CD4-positive, alpha-beta T cell treated with Interleukin-10 for 1 hour (primary cell): ENCODE measurements around the gene PCNT.
"Not testable (repeated sequence)": the region's sequence is repeated elsewhere in the genome, so short reads cannot be mapped to it uniquely, and the experiment has no call there.

ENCODE experiments used
- DNase-seq: peaks from one replicate; pipeline ENCODE4 v3.0.0-alpha.2; 2020

The PCNT gene

DNA sequence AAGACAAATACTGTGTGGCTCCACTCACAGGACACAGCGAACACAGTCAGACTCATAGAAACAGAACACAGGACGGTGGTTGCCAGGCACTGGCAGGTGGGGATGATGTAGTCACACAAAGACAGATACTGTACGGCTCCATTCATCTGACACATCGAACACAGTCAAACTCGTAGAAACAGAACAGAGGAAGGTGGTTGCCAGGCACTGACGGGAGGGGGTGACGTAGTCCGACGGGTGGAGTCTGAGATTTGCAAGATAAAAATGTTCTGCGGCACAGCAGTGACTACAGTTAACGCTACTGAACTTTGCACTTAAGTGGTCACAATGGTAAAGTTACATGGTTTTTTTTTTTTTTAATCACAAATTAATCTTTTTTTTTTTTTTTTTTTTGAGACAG is 19.0 kb upstream of the PCNT start:
- DNase-seq, result no peak

DNA sequence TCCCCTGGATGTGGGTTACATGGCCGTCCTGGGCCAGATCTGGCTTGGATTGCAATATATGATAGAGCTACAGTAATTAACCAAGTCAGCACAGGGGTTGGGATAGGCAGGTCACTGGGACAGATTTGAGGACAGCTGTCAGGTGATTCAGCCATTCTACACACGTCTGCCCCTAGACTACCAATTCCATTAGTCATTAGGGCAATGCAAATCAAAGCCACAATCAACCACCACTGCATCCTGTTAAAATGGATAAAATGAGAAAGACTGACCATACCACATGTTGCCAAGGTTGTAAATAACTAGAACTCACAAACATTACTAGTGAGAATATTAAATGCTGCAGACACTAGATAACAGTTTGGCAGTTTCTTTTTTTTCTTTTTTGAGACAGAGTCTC is 16.3 kb upstream of the PCNT start:
- DNase-seq, result no peak

DNA sequence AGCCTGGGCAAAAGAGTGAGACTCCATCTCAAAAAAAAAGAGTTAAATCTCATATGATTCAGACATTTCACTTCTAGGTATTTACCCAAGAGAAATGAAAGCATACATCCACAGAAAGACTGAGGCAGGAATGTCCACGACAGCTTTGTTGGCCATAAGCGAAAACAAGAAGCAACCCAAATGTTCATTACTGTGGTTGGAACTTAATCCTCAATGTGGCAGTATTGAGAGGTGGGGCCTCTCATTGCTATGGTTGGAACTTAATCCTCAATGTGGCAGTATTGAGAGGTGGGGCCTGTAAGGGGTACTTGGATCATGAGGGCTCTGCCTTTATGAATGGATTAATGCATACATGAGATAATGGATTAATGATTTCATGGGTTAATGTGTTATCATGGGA is 15.5 kb upstream of the PCNT start:
- DNase-seq, result no peak

DNA sequence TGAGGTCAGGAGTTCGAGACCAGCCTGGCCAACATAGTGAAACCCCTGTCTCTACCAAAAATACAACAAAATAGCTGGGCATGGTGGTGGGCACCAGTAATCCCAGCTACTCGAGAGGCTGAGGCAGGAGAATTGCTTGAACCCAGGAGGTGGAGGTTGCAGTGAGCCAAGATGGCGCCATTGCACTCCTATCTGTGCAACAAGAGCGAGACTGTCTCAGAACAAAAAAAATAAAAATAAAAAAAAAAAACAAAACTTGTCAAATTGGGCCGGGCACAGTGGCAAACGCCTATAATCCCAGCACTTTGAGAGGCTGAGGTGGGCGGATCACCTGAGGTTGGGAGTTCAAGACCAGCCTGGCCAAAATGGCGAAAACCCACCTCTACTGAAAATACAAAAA is 13.7 kb upstream of the PCNT start:
- not testable (repeated sequence) for DNase-seq

DNA sequence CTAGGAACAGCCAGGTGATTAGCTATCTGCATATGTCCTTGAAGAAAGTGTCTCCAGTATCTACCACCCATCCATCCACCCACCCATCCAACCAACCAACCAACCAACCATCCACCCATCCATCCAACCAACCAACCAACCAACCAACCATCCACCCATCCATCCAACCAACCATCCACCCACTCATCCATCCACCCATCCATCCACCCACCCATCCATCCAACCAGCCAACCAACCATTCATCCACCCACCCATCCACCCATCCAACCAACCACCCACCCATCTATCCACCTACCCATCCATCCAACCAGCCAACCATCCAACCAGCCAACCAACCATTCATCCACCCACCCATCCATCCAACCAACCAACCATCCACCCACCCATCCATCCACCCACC is 12.4 kb upstream of the PCNT start:
- DNase-seq, result no peak

DNA sequence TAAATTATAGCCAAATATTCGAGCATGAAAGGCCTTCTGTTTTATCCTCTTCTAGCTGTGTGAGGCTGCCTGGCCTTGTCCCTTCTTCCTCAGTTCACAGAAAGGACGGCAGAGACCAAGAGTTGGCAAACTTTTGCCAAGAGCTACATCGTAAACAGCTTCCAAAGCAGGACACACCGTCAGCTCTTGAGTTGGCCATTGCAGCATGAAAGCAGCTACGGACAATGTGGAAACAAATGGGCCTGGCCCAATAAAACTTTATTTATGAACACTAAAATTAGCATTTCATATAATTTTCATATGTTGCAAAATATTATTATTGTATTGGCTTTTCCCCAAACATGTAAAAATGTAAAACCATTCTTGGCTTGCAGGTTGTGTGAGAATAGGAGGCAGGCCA is 11.0 kb upstream of the PCNT start:
- DNase-seq, result no peak

DNA sequence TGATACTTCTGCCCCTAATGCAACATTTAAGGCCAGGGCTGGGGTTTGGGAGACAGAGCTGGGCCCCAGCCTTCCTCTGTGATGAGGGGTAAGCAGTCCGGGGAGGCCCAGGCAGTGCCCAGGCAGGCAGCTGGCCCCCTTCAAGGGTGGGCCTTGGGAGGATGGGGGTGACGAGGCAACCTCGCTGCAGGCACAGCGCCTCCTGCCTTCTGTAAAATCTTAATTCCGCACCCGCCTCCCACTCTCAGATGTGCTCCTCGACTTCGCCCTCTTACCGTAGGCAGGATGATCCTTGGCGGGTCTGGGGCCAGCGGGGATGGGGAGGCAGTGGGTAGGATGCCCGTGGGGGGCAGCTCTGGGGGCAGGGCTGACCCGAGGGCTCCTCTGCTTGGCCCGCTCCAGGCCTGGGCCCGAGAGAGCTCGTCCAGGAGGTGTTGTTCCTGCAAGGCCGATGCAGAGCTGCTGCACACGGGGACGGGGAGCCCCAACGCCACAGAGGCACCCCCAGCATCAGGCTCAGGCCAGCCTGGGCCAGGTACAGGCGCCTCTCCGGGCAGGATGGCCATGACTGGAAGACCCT is 9.4 kb upstream of the PCNT start:
- no peak for DNase-seq

DNA sequence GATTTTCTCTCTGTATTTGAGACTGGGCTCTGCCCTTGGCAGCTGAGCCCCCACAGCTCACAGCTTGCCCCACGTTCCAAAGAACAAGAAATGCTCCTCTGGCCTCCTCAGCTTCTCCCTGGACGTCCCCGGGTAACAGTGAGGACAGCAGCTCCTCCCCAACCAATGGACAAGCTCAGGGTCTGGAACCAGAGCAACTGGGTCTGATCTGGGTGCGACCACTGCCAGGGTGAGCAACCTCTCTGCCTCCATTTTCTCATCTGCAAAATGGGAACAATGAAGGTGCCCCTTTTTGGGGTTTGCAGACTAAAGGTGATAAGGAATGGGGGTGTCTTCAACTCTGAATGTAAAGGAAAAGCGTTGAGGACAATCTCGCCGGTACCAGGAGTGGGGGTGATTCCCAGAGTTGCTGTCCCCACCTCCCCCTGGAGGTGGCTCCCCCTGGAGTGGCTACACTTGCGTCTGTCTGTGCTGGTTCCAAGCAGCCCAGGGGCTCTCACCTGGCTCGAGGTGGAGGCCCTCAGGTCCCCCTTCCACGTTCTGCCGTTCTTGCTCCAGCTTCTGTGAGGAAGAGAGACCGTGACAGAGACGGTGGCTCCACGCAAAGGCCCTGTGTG is 7.1 kb upstream of the PCNT start:
- DNase-seq, result no peak

DNA sequence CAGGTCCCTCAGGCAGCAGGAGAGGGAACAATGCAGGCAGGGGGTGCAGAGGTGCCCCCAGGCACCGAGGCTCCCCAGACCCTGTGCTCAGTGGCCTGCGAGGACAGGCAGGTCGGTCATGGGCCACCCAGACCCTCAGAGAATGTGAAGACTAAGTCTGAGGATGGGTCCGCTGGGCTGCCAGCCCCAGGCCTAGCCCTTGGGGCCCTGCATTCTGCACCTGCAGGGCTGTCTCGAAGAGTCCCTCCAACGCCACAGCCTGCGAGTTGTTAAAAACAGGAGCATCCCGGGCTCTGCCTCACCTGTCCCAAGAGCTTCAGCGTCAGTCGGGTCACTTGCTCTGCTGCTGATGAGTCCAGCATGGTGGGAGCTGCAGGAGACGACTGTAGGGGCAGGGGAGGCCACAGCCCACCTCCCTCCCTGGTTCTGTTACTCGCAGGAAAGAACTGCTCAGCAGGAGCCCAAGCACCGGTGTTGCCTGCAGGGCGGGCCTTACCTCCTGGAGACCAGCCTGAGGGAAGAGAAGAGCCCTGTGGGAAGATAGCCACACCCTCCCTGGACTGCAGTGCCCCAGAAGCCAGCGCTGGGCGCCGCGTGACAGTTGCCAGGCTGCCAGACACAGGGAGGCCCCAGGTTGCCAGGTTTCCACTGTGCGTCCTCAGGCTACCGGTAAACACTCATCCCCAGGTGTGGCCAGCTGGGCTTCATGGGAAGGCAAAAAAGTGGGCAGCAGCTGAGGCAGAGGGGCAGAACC is 6.1 kb upstream of the PCNT start:
- no peak for DNase-seq

DNA sequence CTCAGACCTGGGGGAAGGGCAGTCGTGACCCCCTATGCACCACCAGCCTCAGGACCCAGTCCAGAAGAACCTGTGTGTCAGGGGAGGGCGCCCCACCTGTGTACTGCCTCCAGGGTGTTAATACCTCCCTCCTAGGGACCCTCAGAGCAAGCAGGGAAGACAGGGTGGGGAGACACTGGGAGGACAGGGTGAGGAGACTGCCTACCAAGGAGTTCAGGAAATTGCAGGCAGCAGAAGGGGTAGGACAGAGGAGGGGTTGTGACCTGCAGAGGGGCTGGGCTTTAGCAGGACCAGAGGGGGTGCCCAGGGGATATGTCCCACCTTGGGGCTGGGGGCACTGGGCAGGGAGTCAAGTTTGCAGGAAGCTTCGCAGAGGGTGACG is 5.5 kb upstream of the PCNT start:
- DNase-seq, result no peak

DNA sequence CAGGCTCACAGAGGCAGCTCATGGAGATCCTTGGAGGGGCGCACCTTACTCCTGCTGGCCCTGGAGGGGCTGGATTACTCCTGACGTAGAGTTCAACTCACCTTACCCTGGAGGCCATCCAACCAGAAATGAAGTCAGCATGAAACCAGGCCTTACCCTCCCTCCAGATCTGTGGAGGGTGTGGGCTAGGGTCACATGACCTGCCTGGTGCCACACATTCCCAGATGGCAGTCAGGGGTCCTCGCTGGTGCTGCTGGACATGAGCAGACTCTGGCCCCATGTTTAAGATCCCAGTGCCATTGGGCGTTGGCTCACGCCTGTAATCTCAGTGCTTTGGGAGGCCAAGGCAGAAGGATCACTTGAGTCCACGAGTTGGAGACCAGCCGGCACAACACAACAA is 4.8 kb upstream of the PCNT start:
- DNase-seq, result no peak

DNA sequence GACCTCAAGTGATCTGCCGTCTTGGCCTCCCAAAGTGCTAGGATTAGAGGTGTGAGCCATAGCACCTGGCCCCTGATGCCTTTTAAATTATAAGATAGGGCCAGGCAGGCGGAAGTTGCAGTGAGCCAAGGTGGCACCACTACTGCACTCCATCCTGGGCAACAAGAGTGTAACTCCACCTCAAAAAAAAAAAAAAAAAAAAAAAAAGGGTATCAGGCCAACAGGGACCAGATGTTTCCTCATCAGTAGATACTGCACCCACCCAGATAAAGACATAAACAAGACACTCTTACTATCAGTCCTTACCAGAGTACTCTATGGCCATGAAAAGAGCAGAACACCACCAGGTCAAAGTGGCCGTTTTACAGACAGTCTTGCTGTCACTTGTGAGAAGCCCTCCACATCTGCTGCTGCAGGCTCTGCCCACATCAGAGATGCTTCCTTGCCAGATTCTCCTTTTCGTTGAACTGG is 3.6 kb upstream of the PCNT start:
- DNase-seq, result no peak

DNA sequence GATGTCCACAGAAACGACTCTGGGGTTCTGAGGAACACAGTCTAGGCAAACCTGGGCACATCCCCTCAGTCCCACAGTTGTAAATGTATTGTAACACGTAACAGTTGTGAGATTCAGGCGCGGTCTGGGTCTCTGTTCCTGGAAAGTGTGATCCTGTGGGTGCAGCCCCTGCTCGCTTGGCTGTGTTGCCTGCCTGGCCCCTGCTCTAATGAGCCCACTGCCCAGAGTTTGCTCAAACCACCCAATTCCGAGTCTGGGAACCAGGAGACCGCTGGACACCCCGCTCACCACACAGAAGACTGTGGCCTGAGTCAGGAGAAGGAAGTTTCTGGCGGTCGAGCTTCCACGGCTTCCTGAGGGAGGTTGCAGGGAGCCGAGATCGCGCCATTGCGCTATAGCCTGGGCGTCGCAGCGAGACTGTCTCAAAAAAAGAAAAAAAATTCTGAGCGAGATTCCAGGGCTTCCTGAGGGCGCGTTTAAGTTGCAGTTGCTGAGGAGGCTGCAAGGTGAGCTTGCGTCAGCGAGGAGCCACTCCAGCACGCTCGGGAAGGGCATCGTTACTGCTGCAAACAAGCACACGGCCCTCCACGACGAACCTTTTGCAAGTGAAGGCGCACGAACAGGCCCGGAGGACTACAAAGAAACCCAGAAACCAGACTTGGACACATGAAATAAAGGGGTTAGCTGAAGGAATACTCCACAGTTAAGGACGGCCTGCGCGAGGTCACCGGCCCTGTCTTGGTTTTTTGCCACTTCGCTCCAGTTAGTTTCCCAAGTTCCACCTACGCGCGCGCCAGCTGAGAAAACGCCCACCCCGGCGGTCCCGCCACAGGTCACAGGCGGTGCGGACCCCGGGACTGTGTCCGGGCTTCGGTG is 1.4 kb upstream of the PCNT start:
- DNase-seq, result no peak

DNA sequence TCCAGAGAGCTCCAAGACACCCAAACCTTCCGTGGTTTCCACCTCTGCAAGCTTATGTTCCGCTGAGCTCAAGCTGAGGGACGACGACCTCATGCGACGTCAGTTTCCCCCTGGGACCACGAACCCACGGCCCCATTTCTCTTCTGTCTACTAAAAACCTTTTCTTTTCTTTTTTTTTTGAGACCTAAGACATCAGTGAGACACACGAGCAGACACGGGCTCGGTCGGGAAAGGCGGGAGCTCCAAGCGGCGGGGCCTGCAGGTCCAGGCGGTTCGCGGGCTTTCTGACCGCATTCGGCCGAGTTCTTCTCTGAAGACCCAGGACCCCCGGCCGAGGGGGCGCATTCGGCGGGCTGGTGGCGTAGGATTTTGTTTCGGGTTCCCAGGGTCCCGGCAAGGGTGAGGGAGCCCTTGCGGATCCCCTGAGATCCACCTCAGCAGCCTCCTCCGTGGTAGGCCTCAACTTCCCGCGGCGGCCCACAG is 688 bp upstream of the PCNT start:
- no peak for DNase-seq

DNA sequence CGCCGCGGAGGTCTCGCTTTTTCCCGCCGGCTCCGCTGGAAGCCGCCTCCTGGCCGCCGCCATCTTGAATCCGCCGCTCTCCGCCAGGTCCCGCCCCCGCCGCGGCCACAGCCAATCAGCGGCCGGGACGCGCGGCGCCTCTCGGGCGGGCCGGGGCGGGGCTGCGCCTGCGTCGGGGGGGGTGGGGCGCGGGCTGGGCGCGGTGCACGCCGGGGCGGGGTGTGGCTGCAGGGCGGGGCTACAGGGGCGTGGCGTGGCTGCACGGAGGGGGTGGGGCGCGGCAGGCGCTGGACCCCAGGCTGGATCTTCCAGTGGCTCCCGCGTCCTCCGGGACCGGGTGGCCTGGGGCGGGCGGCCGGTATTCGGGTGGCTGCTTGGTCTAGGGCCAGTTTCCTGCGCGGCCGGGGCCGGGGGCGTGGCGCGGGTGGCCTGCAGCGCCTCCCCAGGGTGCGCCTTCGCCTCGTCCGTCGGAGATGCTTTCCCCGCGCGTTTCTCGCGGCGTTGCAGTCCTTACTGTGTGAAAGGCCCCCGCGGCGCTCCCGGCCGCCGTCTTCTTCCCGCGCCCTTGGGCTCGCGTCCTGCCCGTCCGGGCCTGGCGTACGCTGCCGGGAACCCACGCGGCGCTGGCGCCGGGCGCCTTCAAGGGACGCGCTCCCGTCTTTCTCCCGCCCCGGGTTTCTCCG is 575 bp downstream of the PCNT start:
- DNase-seq, result peak; percentile 87

DNA sequence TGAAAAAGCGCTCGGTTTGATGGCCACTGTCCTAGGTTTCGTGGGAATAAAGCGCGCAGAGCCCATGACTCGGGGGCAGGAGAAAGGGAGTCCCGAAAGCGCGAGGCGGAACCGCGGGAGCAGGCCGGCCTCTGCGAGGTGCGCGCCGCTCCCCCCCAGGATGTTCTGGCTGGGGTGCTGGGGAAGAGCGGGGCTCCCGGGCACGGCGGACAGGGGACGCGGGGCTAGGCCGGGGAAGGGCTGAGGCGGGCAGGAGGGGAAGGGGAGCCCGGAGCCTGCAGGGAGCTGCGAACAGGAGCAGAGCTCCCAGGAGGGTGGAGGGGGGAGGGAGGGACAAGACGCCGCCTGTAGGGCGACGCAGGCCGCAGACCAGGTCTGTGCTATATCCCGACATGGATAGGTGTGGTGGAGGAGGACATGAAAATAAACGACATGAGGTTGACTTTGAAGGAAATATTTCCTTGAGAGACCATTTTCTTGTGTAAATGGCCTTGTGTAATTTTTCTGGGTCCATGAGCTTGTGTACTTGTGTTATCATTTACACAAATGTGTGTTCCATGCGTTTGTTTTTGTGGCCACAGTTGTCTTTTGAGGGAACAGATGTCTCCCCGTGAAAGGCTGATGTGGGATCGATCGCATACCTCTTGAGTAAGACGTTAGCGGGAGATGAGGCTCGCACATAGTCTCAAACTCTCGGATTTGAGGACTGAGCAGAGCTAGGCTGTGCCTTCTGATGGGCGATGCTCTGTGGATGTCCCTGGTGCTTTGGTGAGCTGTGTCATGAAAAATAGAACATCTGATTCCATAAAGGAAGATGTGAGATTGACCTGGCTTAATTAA is 1.3 kb downstream of the PCNT start:
- DNase-seq, result peak; percentile 32

DNA sequence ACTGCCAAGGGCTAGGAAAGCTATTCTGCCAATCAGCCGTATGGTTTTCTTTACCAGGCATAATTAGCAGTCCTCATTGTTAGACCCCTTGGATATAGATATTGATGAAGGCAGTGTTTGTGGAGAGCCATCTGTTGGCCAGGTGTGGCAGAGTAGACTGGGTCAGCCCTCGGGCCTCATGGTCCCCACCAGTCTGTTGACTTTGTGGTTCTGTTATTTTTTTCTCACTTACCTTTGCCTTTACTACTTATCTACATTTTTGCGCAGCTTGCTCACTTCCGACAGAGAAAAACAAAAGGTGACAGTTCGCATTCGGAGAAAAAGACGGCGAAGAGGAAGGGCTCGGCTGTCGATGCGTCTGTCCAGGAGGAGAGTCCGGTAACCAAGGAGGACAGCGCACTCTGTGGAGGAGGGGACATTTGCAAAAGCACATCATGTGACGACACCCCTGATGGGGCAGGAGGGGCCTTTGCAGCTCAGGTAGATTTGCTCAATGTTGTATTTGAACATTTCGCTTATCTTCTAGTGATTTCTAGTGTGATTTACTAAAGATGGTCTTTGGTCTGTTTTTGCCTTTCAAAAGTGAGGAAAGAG is 2.3 kb downstream of the PCNT start:
- DNase-seq, result no peak

DNA sequence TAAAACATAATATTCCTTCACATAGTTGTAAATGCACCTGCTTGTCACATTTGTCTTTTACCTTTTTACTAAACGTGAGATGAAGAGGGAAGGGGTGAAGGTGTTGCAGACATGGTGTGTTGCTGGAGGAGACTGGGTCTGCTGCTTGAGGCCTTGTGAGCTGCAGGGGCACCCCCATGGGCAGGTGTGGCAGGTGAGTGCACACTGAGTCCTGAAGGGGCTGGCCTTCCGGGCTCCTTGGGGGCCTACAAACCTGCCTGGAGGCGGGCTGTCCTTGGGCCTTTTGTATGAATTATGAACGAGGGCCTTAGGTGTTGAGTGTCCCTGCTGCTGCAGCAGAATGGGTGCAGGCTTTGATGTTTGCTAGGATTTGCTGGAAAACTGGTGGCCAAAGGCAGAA is 3.8 kb downstream of the PCNT start:
- DNase-seq, result no peak

DNA sequence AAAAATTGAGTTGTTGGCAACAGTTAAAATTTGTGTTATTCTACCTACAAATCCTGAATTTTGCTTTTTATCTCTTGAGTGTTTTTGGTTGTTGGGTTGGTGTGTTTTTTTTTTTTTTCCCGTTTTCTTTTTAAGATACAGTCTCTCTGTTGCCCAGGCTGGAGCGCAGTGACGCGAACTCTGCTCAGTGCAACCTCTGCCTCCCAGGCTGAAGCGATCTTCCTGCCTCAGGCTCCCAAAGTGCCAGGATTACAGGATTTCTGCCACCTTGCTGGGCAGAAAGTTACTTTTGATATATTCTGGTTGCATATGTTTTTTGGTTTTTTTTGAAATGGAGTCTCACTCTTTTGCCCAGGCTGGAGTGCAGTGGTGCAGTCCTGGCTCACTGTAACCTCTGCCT is 4.2 kb downstream of the PCNT start:
- DNase-seq, result no peak

DNA sequence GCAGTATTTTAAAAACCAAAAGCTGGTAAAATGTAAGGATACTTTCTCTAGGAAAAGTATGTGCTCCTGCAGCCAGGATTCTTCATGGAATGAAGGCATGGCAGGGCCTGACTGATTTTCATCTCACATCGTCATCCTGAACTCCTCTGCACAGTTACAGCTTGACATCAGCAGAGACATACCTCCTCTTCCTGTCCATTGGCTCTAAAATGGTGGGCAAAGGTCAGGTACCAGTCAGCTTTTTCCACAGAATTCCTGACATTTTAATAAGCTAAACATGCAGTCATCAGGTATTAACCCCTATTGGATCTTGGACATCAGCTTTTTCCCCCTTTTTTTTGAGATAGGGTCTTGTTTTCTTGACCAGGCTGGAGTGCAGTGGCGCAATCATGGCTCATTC is 5.8 kb downstream of the PCNT start:
- DNase-seq, result no peak

DNA sequence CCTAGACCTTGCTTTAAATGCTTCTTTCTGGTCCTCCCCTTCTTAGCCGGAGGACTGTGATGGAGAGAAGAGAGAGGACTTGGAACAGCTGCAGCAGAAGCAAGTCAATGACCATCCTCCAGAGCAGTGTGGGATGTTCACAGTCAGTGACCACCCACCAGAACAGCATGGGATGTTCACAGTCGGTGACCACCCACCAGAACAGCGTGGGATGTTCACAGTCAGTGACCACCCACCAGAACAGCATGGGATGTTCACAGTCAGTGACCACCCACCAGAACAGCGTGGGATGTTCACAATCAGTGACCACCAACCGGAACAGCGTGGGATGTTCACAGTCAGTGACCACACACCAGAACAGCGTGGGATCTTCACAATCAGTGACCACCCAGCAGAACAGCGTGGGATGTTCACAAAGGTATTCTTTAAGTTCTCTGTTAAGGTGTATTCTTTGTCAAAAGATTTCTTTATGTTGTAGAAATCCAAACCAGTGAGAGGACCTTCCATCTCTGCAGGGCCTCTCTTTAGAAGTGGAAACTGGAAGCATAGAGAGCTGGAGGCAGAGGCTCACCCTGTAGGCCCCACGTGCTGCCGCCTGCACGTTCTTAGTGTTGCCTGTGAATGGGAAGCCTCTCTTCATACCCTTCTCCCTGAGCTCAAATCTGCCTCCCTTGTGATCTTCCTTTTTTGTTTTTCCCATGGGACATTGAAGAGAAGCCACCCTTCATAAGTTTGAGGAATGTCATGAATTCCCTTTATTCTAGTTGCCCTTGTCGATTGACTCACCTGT is 10.6 kb downstream of the PCNT start:
- DNase-seq, result no peak
